Left forelimb (tissue), 1 donor: ENCODE results near the gene KIAA1191.
"Not testable (repeated sequence)": the region's sequence is repeated elsewhere in the genome, so short reads cannot be mapped to it uniquely, and the experiment has no call there.

Experiments
- DNase-seq: peaks from one replicate; pipeline ENCODE4 v3.0.0-alpha.2; 2018; ENCODE audit warnings: low spot score

The KIAA1191 gene, protein sequence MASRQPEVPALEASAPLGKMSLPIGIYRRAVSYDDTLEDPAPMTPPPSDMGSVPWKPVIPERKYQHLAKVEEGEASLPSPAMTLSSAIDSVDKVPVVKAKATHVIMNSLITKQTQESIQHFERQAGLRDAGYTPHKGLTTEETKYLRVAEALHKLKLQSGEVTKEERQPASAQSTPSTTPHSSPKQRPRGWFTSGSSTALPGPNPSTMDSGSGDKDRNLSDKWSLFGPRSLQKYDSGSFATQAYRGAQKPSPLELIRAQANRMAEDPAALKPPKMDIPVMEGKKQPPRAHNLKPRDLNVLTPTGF

DNA sequence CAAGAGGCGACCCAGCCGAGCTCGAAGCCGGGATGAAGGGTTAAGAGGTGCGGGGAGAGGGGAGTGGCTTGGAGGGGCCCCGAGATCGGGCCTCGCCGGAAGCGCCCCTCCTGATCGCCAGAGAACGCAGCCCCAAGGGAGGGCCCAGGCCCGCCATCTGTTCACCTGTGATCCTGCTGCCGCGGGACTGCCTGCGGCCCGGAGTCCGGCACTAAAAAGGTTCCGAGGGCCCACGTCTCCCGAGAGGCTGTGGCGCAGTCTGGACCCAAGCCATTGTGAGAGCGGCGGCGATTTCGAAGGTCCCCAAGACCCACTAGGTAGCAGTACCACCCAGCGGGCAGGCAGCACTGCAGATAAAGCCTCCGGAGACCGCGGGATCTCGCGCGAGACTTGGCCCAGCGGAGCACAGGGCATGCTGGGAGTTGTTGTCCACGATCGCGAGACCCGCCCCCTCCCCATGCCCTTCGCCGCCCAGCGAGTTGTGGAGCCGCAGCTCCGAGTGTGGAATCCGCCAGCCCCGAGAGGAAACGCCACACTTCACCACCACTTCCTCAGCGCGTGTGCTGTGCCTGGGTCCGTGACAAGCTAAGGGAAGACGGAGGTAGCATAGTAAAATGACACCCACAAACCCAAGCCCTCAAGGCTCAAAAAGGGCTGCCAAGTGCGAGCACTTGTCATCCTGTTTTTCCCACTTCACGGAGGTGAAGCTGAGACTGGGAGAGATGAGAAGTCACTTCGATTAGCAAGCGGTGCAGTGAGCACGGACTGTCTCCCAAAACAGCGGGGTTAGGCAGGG is at the start of gene KIAA1191:
Gene KIAA1191, minus strand, starts transcription at position 328 of the 796 bp plus-strand sequence. CDS start 2,256 bp downstream, outside the sequence.
- DNase-seq: peak; percentile 95

DNA sequence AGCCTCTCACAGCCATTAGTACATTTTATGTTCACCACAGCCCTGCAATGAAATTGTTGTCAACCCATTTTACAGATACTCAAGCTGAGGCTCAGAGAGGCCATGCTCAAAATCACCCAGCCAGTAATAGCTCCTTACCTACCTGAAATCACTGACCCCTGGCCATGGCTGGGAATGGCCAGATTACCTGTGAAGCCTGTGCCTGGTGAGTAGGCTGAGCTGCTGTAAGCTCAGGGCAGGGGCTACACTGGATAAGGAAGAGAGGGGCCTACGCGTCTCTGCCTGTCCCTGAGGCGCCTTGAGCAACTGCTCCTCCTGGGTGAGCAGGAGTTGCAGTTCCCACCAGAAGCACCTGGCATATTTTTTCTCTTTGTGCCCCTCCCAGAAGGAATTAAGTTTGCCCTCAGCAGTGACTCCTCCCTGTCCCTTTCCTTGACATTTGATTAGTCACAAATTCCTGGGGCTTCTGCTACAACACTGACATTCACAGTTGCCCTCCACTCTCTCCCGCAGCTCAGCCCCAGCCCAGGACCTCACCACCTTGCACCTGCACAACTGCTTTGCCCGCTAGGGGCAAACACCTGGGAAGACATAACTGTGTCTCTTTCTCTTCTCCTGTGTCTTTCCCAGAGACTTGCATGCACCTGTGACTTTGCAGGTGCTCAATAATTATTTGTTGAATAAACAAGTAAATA is 49.1 kb upstream of the KIAA1191 start:
- DNase-seq: no peak

DNA sequence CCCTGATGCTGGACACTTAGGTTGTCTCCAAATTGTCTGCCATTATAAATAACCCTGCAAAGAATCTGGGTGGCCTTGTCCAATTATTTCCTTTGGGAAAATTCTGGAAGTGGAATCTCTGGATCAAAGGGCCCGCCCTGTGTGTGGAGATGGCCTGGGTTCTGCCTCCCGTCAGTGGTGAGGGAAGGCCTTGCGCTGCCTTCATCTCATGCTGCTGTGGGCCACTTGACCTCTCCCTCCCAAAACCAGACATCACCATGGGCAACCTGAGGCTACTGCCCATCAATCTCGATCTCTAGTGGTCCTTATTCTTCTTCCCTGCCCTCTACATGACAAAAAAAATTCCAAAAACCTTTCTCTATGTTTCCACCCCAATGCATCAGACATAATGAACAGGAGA is 48.2 kb upstream of the KIAA1191 start:
- no peak for DNase-seq

DNA sequence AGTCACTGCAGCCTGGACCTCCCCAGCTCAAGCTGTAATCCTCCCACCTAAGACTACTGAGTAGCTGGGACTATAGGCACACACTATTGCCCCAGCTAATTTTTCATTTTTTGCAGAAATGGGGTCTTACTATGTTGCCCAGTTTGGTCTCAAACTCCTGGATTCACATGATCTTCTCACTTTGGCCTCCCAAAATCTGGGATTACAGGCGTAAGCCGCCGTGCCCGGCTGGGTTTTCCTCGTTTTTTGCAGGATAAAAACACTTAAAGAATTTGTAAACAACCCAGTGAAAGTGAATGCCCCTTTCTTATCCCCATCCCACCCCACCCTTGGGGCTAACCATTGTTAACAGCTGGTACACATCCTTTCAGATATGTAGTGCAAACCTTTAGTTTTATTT is 47.0 kb upstream of the KIAA1191 start:
- DNase-seq: no peak

DNA sequence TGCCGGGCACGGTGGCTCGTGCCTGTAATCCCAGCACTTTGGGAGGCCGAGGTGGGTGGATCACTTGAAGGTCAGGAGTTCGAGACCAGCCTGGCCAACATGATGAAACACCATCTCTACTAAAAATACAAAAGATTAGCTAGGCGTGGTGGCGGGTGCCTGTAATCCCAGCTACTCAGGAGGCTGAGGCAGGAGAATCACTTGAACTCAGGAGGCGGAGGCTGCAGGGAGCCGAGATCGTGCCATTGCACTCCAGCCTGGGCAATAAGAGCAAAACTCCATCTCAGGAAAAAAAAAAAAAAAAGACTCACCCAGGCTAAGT is 46.6 kb upstream of the KIAA1191 start:
- not testable (repeated sequence) for DNase-seq

DNA sequence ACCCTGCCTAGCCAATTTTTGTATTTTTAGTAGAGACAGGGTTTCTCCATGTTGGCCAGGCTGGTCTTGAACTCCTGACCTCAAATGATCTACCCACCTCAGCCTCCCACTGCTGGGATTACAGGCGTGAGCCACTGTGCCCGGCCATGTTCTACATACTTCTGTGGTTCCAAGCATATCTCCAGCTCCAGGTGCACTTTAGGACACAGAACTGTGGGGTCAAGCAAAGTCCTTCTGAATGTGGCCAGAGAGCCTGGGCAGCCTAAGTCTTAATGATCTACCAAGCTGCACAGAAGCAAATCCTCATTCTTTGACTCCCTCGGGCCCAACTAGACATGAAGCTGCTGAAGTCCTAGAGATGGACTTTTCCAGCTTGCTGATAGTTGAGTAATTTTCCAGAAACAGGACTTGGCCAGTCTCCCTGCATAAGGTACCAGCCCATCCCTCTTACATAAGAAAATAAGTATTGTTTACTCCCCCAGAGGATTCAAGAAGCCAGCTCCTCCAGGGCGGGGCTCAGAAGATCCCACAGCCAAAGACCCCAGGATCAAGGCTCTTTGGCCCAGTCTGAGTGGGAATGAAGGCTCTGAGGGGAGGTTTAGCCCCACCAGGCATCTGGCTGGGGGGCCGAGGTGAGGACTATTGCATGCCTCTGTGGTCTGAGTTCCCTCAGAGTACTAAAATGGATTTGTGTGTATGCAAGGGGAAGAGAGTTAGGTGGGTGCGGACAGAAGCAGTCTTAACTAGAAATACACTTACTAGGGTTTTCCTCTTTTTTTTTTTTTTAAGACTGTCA is 46.1 kb upstream of the KIAA1191 start:
- no peak for DNase-seq

DNA sequence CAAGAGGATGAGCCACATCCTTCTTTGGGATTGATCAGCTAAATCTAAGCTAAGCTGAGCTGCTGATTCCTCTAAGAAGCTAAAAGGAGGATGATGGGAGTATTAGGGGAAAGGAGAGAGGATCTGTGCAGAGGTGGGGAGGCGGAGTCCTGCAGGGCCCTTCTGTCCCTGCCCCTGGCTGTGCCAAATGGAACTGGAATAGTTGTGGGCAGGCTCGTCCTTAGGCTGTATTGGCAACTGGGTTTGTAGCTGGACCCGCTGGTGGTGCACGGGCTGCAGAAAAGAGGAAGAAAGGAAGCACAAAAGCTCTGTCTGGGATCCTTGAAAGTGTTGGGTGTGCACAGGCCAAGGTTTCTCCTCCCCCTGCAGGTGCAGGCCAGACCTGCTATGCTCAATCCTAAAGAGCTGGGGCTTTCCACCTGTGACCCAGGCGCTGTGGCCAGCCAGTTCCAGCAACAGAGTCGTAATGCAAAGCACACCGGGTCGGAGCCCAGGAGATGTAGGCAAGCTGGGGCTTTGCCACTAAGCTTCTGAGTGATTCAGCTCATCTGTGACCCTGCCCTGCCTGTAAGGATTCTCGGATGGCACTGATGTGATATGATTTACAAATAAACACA is 45.0 kb upstream of the KIAA1191 start:
- DNase-seq: no peak

DNA sequence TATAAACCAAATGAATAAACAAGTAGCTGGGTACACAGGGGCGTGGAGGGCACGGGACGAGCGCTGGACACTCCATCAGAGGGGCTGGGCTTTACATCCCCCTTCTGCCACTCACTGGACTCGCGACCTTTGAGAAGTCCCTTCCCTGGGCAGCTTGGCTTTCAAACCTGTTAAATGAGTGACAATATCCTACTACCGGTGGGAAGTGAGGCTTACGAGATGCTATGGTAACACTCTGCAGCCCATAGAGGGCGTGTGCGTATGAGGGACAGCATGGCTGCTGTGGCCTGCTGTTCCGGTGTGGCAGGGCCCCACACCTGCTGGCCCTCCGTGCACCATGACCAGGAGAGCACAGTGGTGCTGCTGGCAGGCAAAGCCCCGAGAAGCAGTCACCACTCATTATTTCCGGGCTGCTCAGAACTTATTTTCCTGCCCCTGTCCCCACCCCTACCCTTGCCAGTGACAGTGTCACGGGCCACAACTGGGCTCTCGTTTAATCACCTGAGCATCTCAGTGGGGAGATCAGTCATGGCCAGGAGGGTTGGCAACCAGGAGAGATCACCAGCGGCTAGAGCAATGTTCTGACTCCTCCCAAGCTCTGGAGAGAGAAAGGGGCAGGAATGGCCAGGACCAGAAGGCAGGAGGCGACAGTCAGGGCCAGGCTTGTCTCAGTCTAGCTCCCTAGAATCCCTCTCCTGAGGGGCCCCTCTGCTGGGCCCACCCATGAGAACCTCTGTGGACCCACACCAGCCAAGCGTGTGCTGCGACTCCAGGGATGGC is 44.3 kb upstream of the KIAA1191 start:
- no peak for DNase-seq

DNA sequence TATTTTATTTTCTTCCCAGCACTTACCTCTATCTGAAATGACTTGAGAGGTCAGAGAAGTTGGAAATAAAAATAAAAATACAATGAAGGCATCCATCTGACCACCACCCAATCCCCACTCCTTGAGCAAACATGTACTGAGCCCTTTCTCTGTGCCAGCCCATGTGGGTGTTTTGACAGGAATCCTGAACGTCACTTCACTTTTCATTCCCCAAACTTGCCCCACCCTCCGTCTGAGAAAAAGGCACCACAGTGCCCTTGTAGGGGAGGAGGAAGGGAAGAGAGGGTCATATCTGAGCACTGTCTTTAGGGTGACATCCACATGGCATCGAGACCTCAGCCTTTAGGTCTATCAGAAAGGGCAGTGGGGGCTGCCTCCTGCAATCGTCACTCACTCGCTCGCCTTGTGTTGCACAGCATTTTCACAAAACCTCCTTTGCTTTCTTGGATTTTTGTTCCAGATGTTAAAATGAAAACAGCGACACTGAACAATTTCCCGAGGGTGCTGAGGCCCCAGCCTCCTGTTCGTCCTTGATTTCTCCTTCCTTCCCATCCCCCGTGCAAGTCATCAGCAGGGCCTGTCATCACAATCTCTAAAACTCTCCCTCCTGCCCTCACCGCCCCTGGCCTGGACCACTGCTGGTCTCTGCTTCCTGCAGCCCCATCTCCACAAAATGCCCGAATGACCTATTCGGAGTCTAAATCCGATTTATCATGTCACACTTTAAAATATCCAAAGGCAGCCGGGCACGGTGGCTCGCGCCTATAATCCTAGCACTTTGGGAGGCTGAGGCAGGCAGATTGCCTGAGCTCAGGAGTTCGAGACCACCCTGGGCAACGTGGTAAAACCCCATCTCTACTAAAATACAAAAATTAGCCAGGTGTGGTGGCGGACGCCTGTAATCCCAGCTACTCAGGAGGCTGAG is 40.0 kb upstream of the KIAA1191 start:
- DNase-seq: no peak

DNA sequence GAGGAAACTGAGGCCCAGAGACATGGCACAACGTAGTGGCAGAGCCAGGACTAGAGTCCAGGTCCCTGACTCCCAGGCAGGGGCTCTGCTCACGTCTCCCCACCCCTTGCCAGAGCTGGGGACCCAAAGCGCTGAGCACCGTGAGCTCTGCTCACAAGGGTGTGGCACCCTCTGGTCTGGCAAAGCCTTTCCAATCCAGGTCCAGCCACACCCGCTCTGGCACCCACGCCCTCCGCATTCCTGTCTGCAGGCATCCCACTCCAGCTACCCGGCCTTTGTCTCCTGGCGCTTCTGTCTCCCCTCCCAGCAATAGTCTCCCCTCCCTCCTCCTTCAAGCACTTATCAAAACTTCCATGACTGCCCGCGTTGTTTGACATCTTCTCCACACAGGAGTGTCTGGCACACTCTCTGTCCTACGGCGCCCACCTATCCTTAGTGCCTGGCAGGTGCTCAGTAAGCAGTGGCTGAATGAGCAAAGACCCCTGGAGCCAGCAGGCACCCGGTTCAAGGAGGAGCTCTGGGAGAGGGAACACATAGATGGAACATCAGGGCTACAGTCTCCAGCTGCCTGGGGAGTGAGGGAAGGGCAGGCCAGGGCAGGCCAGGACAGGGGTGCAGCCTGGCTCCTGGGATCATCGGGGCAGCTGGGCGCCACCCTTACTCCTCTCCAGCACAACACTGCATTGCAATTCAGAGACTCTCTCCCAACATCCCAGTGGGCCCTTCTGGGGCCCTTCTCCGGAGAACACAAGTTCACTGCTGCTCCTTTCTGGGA is 39.0 kb upstream of the KIAA1191 start:
- DNase-seq: no peak

DNA sequence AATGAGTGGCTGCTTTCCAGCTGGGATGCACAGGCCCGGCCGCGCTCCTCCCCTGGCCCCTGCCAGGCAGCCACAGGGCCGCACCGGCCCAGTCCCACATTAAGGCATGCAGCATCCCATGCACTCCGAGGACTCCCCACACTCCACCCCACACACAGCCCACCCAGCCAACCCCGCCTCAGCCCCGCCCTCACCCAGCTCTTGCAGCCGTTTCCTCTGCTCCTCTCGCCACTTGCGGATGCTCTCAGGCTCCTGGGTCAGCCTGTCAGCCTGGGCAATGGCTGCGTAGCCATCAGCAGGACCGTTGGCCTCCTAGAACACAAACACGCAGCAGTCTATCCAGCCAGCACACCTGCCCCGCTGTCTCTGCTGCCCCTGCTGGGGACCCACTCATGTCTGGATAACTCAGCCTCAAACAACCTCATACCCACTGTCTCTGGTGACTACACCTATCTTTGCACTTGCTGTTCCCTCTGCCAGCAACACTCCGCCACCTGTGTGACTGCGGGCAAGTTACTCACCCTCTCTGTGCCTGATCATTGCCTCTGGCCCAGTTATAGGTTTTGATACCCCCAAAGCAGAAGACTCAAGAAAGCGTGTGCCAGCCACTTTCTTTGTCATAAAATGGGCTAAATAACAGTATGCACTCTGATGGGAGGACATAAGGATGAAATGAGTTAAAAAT is 36.3 kb upstream of the KIAA1191 start:
- DNase-seq: no peak

DNA sequence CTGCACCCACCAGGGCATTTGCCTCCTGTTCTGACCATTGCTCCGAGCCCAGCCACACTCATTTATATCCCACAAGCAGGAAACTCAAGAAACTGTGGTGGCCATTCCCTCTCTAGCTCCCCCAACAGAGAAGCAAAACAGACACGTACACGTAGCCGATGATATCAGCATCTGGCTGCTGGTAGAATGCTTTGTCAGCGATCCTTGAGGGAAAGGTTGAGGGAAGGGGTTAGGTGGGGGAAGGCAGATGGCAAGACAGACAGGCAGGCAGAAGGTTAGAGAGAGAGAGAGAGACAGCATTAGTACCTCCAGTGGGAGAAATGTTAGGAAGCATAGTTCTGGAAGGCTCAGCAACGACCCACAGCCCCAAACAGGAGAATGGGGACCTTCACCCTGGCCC is 34.8 kb upstream of the KIAA1191 start:
- DNase-seq: no peak

DNA sequence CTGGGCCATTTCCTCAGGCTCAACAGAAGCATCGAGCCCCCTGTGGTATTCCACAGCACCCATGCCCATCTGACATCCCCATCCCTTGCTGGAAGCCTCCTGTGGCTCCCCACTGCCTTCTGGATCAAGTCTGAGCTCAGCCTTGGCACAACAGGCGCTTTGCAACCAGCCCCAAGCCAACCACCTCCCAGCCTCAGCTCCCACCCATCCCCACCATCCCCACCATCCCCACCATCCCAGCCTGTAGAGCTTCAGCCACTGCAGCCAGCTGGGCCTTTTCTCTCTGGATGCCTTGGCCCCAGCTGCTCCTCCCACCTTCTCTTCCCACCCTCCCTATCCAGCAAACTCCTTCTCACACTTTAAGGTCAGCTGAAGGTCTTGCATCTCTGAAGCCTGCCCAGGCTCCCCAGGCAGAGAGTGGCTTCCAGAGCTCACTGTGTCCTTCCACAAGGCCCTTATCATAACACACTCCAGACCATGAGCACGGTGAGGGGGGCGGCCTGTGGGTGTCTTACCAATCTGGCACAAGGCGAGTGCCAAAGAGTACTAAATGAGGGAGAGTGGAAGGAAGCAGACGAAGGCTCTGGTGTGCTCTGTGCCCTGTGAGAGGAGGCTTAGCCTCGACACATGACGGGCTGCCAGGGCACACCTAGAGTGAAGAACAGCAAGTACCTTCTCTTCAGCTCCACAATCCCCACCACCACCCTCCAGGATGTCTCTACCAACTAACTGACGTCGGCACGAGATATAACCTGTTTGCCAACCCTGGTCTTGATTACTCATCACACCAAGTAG is 33.5 kb upstream of the KIAA1191 start:
- no peak for DNase-seq

DNA sequence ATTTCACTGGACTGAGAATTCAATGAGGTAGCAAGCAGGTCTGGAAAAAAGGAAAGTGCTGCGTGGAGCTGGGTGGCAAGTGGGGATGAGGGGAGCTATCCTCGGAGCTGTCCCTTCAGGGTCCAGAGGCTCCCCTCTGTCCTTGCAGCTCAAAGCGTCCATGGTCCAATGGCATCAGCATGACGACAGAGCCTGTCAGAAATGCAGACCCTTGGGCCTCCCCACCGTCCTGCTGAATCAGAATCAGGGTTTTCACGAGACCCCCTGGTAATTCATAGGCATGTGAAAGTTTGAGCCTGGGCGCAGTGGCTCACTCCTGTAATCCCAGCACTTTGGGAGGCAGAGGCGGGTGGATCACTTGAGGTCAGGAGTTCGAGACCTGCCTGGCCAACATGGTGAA is 32.5 kb upstream of the KIAA1191 start:
- DNase-seq: no peak

DNA sequence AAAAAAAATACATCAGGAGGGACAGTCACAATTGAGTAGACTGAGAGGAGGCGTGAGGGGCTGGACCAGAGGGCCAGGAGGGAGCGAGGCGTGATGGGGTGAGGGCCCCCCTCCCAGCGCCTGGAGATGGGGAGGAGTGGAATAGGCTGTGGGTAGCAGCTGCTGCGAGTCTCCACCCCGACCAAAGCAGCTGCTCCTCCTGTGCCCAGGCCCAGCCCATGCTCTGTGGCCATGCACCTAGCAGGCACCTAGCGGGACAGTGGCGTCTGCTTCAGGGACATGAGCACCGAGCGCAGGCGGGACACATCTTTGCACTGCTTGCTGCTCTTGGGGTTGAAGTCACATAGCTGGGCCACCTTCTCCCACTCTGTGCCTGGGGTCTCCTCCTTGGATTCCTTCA is 31.0 kb upstream of the KIAA1191 start:
- DNase-seq: no peak

DNA sequence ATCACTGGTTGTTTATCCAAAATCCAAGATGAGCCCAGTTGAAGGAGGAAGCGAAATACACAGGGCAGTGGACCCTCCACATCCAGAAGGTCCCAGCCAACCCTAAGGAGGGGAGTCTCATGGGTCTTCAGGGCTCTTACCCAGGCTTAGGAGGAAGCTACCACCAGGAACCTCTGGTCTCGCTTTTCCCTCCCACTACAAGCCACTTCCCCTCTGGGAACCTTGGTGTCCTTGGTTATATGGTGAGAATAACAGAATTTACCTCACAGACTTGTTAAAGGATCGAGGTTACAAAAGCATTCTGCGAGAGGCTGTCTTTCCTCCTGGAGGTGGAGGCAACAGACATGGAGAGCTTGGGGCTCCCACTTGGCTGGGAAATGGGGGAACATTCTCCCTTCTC is 30.4 kb upstream of the KIAA1191 start:
- no peak for DNase-seq

DNA sequence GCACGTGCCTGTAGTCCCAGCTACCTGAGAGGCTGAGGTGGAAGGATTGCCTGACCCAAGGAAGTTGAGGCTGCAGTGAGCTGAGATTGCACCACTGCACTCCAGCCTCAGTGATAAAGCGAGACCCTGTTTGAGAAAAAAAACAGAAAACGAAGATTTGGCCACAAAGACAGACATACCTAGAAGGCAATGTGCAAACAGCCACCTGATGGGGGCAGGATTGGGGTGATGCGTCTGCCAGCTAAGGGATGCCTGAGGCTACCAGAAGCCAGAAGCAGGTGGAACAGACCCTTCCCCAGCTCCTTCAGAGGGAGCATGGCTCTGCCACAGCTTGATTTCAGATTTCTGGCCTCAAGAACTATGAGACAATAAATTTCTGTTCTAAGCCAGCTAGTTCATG is 29.9 kb upstream of the KIAA1191 start:
- no peak for DNase-seq
